NOMO-1 treated with dmso at 0.1 percent for 144 hours (cell line): ENCODE results near the gene ZNF334.
A peak's percentile ranks its signal among the peaks of the same experiment; 100 is the strongest.

Experiments used
- DNase-seq: peaks from one replicate; lab custom pipeline; 2025; ENCODE audit not compliant: unreplicated experiment; lab: John Stamatoyannopoulos, UW

ZNF334 gene

DNA sequence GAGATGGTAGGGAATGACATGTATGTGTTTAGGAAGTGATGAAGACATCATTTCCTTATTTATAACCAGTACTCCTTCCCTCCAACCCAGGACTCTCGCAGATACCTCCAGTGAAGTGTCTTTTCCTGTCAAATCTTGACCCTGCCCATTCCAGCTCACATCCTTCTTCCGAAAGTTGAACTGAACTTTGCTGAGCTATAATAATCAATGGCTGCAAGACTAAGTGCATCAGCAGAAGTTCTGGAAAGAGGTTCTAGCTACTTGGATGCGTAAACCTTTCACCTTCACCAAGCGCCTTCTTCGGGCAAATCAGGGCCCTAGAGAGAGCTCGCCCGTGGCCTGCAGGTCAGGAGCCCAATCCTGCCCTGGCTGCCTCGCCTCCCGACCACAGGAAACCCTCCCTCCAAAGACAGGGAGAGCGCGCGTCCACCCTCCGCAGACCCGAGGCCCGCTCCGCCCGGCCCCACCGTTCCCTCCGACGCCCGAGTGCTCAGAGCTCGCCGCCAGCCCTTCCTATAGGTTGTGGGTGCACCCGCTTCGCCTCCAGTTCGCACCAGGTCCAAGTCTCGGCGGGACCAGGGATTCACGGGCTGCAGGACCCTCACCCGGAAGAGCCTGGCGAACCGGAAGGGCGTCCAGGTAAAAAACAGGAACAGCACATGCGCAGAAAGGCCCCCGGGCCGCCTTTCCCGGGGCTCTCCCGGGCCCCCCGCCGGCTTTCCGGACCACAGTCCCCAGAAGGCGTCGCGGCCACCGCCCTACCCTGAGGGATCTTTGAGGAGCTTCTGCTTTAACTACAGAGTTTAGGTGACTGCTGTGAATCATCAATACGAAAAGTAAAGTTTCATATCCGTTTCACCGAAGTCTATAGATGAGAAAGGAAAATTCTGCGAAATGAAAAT is at the start of gene ZNF334:
Gene ZNF334, minus strand, starts transcription at position 617 of the 902 bp plus-strand sequence. CDS start 1,457 bp downstream, outside the sequence.
- DNase-seq: peak; percentile 61

GRCh38 chr20:46562373-46563169 is 49.2 kb upstream of the ZNF334 start:
- DNase-seq: peak; percentile 43

DNA sequence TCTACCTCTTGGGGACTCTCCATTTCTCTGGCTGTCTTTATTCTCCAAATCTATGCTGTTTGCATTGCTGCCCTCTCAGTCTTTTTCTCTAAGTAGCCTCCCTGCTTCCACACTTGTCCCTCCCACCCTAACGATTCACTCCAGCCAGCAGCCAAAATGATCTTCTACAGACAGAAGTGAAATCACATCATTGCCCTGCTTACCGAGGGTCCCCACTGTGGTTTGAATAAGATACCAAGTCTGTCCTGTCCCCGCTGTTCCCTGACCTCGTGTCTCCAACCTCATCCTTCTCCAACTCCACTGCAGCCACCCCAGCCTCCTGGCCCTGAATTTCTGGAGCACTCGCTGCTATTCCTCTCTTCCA is 48.6 kb upstream of the ZNF334 start:
- DNase-seq: no peak

DNA sequence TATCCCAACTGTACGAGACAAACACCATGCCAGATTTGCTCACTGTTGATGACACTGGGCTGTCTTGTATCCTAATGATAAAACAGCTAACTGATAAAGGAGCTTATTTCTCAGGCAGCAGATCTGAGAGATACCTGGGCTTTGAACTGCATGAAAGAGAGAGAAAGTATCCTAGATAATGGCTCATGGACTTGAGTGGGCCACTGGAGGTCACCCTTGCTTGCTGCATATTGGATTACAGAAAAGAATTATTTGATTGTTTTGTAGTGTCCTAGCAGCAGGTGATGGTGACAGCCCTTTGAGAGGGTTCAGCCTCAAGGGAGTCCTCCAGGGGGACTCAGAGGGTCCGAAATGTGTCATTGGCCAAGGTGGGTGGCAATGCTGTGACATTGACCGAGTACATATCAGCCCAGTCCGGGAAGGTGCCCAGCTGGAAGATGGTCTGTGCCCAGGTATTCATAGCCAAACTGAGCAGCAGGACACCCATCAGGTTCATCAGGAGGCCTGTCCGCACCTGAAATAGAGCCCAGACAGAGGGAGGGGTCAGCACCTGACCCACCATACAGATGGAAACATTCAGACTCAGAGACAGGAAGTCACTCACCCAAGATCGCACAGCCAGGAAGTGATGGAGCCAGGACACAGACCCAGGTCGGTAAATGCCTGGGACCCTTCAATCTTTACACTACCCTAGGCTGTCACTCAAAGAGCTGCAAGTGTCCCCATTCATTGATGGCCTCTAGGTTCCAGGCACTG is 46.5 kb upstream of the ZNF334 start:
- DNase-seq: no peak

DNA sequence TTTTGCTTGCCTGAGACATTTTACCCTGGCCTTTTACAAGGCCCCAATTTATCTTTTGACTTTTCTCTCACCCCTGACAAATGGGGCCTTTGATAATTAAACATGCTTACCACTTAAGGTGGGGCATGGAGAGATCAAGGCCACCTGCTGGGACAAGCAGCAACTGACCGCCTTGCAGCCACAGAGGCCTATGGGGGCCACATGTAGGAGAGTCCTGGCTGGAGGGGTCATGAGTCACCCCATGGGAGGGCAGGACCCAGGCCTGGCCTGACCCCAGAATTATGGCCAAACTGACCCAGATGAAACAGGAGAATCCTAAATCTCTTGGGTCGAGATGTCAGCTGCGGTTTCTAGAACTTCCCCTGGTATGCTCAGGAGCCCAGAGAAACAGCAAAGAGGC is 45.6 kb upstream of the ZNF334 start:
- no peak for DNase-seq

GRCh38 chr20:46558511-46558959 is 45.2 kb upstream of the ZNF334 start:
- no peak for DNase-seq

DNA sequence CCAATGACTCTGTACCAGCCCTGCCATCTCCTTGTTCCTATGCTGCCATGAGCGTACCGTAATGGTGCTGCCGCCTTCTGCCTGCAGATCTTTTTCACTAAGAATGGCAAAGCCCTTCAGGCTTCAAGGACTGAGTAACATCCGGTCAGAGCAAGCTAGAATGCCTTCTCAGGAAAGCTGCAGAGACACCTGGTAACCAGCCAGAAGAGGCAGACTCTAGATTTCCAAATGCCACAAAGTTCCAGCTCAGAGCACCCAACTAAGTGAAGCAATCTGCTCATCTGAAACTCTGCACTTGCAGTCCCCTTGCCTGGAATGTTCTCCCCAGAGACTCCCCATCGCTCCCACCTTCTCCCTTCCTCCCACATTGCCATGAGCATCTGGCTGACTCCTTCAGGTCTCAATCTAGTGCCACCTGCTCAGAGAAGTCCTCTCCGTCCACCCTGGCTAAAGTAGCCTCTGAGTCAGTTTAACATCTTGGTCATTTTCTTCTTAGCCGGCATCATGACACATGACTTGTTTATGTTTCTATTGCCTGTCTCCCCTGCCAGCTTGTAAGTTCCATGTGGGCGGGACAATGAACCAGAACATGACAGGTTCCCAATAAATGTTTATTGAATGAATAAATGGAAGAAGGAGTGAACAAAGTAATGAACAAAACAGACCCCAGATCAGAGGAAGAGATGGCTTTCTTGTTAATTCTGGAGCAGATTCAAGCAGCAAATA is 44.0 kb upstream of the ZNF334 start:
- DNase-seq: no peak

- no peak for DNase-seq
These were observed 42.1 kb upstream of the ZNF334 start for GRCh38 chr20:46555370-46555956.

GRCh38 chr20:46554828-46555227 is 41.5 kb upstream of the ZNF334 start:
- DNase-seq: no peak

GRCh38 chr20:46553926-46554325 is 40.6 kb upstream of the ZNF334 start:
- no peak for DNase-seq

DNA sequence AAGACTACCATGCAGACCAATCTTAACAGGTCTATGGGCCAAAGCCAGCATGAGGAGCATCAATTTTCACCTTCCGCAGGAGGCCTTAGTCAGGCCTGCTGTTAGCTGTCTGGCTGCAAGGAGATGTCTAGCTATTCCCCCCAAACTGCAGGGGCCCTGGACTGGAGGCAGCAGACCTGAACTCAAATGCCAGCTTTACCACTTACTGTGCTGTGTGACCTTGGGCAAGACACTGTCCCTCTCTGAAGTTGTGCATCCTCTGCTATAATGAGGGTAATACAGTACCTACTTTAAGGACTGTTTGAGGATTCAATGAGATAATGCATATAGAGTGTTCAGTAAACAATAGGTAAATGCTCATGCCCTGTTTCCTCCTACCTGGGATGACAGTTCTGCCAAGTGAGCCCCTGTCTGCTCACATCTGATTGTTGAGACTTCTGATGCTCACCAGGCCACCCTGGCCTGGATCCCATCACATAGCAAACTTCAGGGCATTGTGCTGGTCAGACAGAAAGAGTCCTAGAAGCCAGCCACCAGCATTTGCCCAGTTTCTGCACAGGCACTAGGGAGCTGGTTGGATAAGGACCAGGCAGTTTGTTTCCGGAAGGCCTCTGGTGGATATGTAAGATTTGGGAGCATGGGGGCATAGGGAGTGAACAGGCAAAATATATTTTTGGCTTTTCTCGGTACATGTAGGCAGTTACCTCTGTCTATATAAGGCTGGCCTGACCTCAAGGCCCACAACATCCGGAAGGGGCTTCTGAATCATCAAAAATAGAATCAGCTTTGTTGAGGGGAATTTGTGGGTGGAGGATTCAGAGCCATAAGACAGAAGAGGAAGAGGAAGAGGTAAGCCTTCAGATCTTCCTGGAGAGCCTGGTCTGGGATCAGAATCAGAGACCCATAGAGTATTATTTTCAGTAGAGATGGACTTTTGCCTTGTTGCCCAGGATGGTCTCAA is 39.4 kb upstream of the ZNF334 start:
- peak; percentile 82 for DNase-seq

- no peak for DNase-seq
These were observed 38.4 kb upstream of the ZNF334 start for GRCh38 chr20:46551522-46552381.

DNA sequence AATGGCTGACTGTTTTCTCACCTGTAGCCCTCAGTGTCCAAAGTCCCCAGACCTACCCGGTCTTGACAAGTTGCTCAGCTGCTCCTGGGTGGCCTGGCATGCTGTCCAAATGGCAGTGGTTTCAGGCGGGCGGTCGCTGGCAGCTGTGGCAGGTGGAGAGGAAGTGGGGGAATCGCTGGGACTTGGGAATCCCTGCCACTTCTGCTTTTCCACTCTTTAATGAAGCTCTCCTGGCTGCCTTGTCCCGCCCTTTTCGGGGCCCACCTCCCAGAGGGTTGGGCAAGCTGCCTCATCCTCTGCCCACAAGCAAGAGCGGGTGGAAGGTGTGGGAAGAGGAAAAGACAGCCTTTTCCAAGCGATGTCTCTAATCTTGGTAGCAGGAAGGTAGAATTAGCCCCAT is 37.1 kb upstream of the ZNF334 start, which contains the start of gene OCSTAMP:
Gene OCSTAMP, minus strand, starts transcription at position 194 of the 400 bp plus-strand sequence. Its CDS starts 94 bp downstream, at position 100.
- no peak for DNase-seq

DNA sequence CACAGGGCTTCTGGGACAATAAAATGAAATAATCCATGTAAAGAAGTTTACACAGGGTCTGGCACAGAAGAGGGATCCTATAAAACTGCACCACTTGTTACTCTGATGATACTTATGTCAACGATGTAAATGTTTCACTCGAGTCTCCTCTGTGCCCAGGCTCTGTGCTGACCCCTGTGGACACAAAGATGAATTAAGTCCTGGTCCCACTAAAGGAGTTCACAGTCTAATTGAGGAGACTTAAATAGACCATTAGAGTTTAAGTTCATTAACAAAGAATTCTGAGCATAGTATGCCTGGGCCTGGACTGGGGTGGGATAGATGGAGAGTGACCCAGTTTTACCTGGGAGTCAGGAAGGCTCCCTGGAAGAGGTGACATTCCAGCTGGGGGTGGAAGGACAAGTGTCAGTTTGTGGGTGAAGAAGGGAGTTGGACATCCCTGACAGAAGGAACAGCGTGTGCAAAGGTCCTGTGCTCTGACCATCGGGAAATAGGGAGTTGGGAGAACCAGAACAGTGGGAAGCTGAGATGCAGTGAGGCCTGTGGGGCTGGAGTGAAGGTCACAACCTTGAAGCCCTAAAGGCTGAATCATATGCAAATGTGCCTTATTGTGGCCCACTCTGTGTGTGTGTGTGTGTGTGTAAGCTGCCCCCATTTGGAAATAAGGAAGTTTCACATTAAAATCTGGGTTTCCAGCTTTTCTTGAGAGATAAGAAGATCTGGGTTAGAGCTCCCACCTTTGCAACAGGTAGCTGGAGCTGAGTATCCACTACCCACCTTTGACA is 36.0 kb upstream of the ZNF334 start:
- DNase-seq: no peak

GRCh38 chr20:46548688-46549087 is 35.3 kb upstream of the ZNF334 start:
- no peak for DNase-seq

DNA sequence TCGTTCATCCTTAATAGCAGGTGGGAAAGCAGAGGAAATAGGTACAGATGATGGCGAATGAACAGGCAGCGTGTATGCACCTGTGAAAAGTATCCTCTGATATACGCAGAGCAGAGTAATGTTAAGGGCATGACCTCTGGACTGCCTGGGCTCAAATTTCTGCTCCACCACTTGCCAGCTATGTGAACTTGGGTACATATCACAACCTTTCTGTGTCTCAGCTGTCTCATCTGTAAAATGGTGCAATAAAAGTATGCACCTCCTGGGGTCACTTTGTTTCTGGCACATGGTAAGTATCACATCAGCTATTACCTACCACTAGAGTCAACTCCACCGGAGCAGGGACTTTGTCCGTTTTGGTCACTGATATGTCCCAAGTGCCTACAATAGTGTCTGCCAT is 34.6 kb upstream of the ZNF334 start:
- no peak for DNase-seq

GRCh38 chr20:46546936-46547335 is 33.6 kb upstream of the ZNF334 start:
- DNase-seq: no peak
